ENCODE results near the gene PDE6B. TPM values are rescaled to one million over a fixed set of nuclear protein-coding genes. Genes with fewer than 3 reads are reported as not detected.
"Not testable (repeated sequence)": the region's sequence is repeated elsewhere in the genome, so short reads cannot be mapped to it uniquely, and the experiment has no call there.

The PDE6B gene
- total and polyA plus RNA-seq, 2 experiments from 2014 or later = 3.4 to 5.0 TPM

GRCh38 chr4:635066-635835 is 9.9 kb downstream of the PDE6B start:
- ATAC-seq; H3K4me3 ChIP-seq; H3K4me2 ChIP-seq; DNase-seq (ENCODE audit: low spot score); H3K9me2 ChIP-seq (ENCODE audit: insufficient read depth); H3F3A ChIP-seq (replicated peaks; ENCODE audit: low read depth); H3K27ac ChIP-seq (ENCODE audit: low read depth); H3K4me1 Mint-ChIP-seq; H3K4me1 ChIP-seq (ENCODE audit: insufficient read depth); H2AFZ ChIP-seq; H4K20me1 ChIP-seq (replicated peaks; ENCODE audit: insufficient read depth); H3K36me3 Mint-ChIP-seq (ENCODE audit: low read depth); H3K27me3 ChIP-seq (ENCODE audit: insufficient read depth); H3K79me2 ChIP-seq (replicated peaks; ENCODE audit: insufficient read depth); H3K4me3 Mint-ChIP-seq; H3K27ac Mint-ChIP-seq; H3K36me3 ChIP-seq (ENCODE audit: insufficient read depth): not testable (repeated sequence)
- peaks cover 23% of the 10 kb centered on the region for H3K9me3 Mint-ChIP-seq
- peaks cover 17% of the 10 kb centered on the region for H3K27me3 Mint-ChIP-seq (ENCODE audit: insufficient read depth, low read depth, poor library complexity)

- 0 out of 2 replicates have a peak, but pooled peaks cover 5% of the 10 kb centered on the region for H3K9me2 ChIP-seq (ENCODE audit: insufficient read depth)
- no peak overlapping the region for H2AFZ ChIP-seq
- H3K27ac Mint-ChIP-seq = no peak overlapping the region
- no peak overlapping the region for H3K4me2 ChIP-seq
- H3K4me3 Mint-ChIP-seq = no peak overlapping the region; the same call in 2 of the 3 replicates
- H4K20me1 ChIP-seq (replicated peaks; ENCODE audit: insufficient read depth) = no peaks in the 10 kb centered on the region
- H3K36me3 ChIP-seq (ENCODE audit: insufficient read depth) = no peaks in the 10 kb centered on the region
- peaks cover 14% of the 10 kb centered on the region for H3K27me3 Mint-ChIP-seq (ENCODE audit: insufficient read depth, low read depth, poor library complexity)
- peaks cover 11% of the 10 kb centered on the region; the same call in 1 of the 3 replicates for H3K36me3 Mint-ChIP-seq (ENCODE audit: low read depth)
- peaks cover 27% of the 10 kb centered on the region for H3K9me3 Mint-ChIP-seq
- no peak for ATAC-seq
- H3K4me1 ChIP-seq (ENCODE audit: insufficient read depth) = no peaks in the 10 kb centered on the region
- no peak overlapping the region for H3K27ac ChIP-seq (ENCODE audit: low read depth)
- H3K79me2 ChIP-seq (replicated peaks; ENCODE audit: insufficient read depth) = no peaks in the 10 kb centered on the region
- no peaks in the 10 kb centered on the region for H3K27me3 ChIP-seq (ENCODE audit: insufficient read depth)
- no peak overlapping the region for H3K4me3 ChIP-seq
- no peaks in the 10 kb centered on the region; the same call in 2 of the 3 replicates for H3K4me1 Mint-ChIP-seq
- no peaks in the 10 kb centered on the region for H3F3A ChIP-seq (replicated peaks; ENCODE audit: low read depth)
- no peak for DNase-seq (ENCODE audit: low spot score)
- no peak for TF ChIP-seq REST (IDR thresholded peaks at IDR 0.05; ENCODE audit: unreplicated experiment)
- no peak for TF ChIP-seq POLR2AphosphoS5 (IDR thresholded peaks at IDR 0.05; ENCODE audit: low read depth)
- TF ChIP-seq CREB1 (CRISPR knock-in tag; IDR thresholded peaks at IDR 0.05; ENCODE audit: low read depth) = no peak
- no peak for TF ChIP-seq ZNF331 (CRISPR knock-in tag; IDR thresholded peaks at IDR 0.05; ENCODE audit: low read depth)
- TF ChIP-seq STAT1 (IDR thresholded peaks at IDR 0.05; ENCODE audit: unreplicated experiment) = no peak
- TF ChIP-seq EZH2 (IDR thresholded peaks at IDR 0.05; ENCODE audit: low read depth, unreplicated experiment) = no peak
- TF ChIP-seq ZNF114 (CRISPR knock-in tag; IDR thresholded peaks at IDR 0.05) = no peak
- no peak for TF ChIP-seq JUNB (IDR thresholded peaks at IDR 0.05; ENCODE audit: unreplicated experiment)
- no peak for TF ChIP-seq ETS1 (IDR thresholded peaks at IDR 0.05)
- TF ChIP-seq NANOG (IDR thresholded peaks at IDR 0.05; ENCODE audit: borderline replicate concordance) = no peak
- TF ChIP-seq CTCF (conservative IDR thresholded peaks at IDR 0.05; ENCODE audit: low read depth in 2 of 2) = no peak
- no peak for TF ChIP-seq EZH2phosphoT487 (IDR thresholded peaks at IDR 0.05; ENCODE audit: unreplicated experiment)
Observed at GRCh38 chr4:635851-636627, 10.7 kb downstream of the PDE6B start.

All from GM23338 (cell line).